ENCODE measurements around the gene NOTUM. TPM values are rescaled to one million over a fixed set of nuclear protein-coding genes. Genes with fewer than 3 reads are reported as not detected.

NOTUM gene
- total RNA-seq, 2 donors from 2014 or later = 0.17 to 6.8 TPM

- Mint-ChIP-seq H3K27me3 (no peaks in the 10 kb centered on the region), H3K4me1 (peaks cover 4% of the 10 kb centered on the region), H3K27ac (no peak overlapping the region), H3K4me3 (no peak overlapping the region), H3K9me3 (no peaks in the 10 kb centered on the region), H3K36me3 (ENCODE audit: low read depth) (peaks cover 23% of the 10 kb centered on the region)
- no peak for ATAC-seq (replicated peaks)
Observed at GRCh38 chr17:81931189-81931556, 29.8 kb downstream of the NOTUM start.

- peaks cover 7% of the 10 kb centered on the region for H3K4me1 Mint-ChIP-seq
- no peak for ATAC-seq (replicated peaks)
- H3K36me3 Mint-ChIP-seq (ENCODE audit: low read depth) = peaks cover 24% of the 10 kb centered on the region
- no peak overlapping the region for H3K4me3 Mint-ChIP-seq
- H3K27ac Mint-ChIP-seq = no peak overlapping the region
- H3K27me3 Mint-ChIP-seq = no peaks in the 10 kb centered on the region
- H3K9me3 Mint-ChIP-seq = no peaks in the 10 kb centered on the region
Observed at GRCh38 chr17:81930142-81931125, 30.6 kb downstream of the NOTUM start.

- Mint-ChIP-seq H3K4me3 (peak overlapping the region; percentile 53), H3K36me3 (ENCODE audit: low read depth) (peaks cover 24% of the 10 kb centered on the region), H3K9me3 (no peaks in the 10 kb centered on the region), H3K27ac (no peak overlapping the region), H3K4me1 (peaks cover 7% of the 10 kb centered on the region), H3K27me3 (no peaks in the 10 kb centered on the region)
- ATAC-seq (replicated peaks) = no peak
Observed at GRCh38 chr17:81929253-81930141, 31.5 kb downstream of the NOTUM start.

GRCh38 chr17:81928544-81929252, 32.3 kb downstream of the NOTUM start:
- H3K27me3 Mint-ChIP-seq = no peaks in the 10 kb centered on the region
- no peak for ATAC-seq (replicated peaks)
- peak overlapping the region; percentile 53 for H3K4me3 Mint-ChIP-seq
- peaks cover 18% of the 10 kb centered on the region for H3K36me3 Mint-ChIP-seq (ENCODE audit: low read depth)
- H3K4me1 Mint-ChIP-seq = peaks cover 7% of the 10 kb centered on the region
- no peak overlapping the region for H3K27ac Mint-ChIP-seq
- no peaks in the 10 kb centered on the region for H3K9me3 Mint-ChIP-seq

GRCh38 chr17:81927653-81928543, 33.1 kb downstream of the NOTUM start, which contains the start of gene MAFG:
TSS of gene MAFG (minus strand) at chr17:81927735. CDS start at chr17:81923185, 4,550 bp downstream.
- Mint-ChIP-seq H3K36me3 (ENCODE audit: low read depth) (peaks cover 12% of the 10 kb centered on the region), H3K27me3 (no peaks in the 10 kb centered on the region), H3K4me1 (peaks cover 7% of the 10 kb centered on the region), H3K9me3 (no peaks in the 10 kb centered on the region), H3K4me3 (peak within 1 kb of the TSS; percentile 92), H3K27ac (peak within 1 kb of the TSS; percentile 94)
- peak; percentile 70 for ATAC-seq (replicated peaks)

GRCh38 chr17:81927152-81927652, 33.8 kb downstream of the NOTUM start:
- Mint-ChIP-seq H3K27me3 (no peaks in the 10 kb centered on the region), H3K36me3 (ENCODE audit: low read depth) (peaks cover 12% of the 10 kb centered on the region), H3K9me3 (no peaks in the 10 kb centered on the region), H3K27ac (no peak overlapping the region), H3K4me3 (peak overlapping the region; percentile 92), H3K4me1 (peaks cover 7% of the 10 kb centered on the region)
- peak; percentile 5 for ATAC-seq (replicated peaks)

GRCh38 chr17:81926451-81927151, 34.4 kb downstream of the NOTUM start:
- H3K27ac Mint-ChIP-seq = peak overlapping the region; percentile 94
- H3K4me1 Mint-ChIP-seq = peaks cover 7% of the 10 kb centered on the region
- ATAC-seq (replicated peaks) = peak; percentile 43
- H3K36me3 Mint-ChIP-seq (ENCODE audit: low read depth) = peaks cover 18% of the 10 kb centered on the region
- H3K27me3 Mint-ChIP-seq = no peaks in the 10 kb centered on the region
- H3K4me3 Mint-ChIP-seq = peak overlapping the region; percentile 92
- H3K9me3 Mint-ChIP-seq = no peaks in the 10 kb centered on the region

GRCh38 chr17:81925860-81926450, 35.0 kb downstream of the NOTUM start:
- Mint-ChIP-seq H3K27me3 (no peaks in the 10 kb centered on the region), H3K9me3 (no peaks in the 10 kb centered on the region), H3K36me3 (ENCODE audit: low read depth) (peaks cover 24% of the 10 kb centered on the region), H3K27ac (peak overlapping the region; percentile 94), H3K4me3 (peak overlapping the region; percentile 92), H3K4me1 (peaks cover 7% of the 10 kb centered on the region)
- ATAC-seq (replicated peaks) = no peak

- ATAC-seq (replicated peaks) = no peak
- Mint-ChIP-seq H3K9me3 (no peaks in the 10 kb centered on the region), H3K36me3 (ENCODE audit: low read depth) (peaks cover 33% of the 10 kb centered on the region), H3K27me3 (no peaks in the 10 kb centered on the region), H3K4me3 (peak overlapping the region; percentile 92), H3K27ac (peak overlapping the region; percentile 77), H3K4me1 (peaks cover 7% of the 10 kb centered on the region)
Observed at GRCh38 chr17:81924557-81925532, 36.1 kb downstream of the NOTUM start.

- Mint-ChIP-seq H3K4me1 (peaks cover 7% of the 10 kb centered on the region), H3K4me3 (peak overlapping the region; percentile 92), H3K36me3 (ENCODE audit: low read depth) (peaks cover 45% of the 10 kb centered on the region), H3K27me3 (no peaks in the 10 kb centered on the region), H3K27ac (peak overlapping the region; percentile 77), H3K9me3 (no peaks in the 10 kb centered on the region)
- no peak for ATAC-seq (replicated peaks)
Observed at GRCh38 chr17:81923302-81924260, 37.4 kb downstream of the NOTUM start.

Measured in activated T-helper 17 cell treated with anti-CD3 and anti-CD28 coated beads, Interleukin-2, amount 50 U/mL, for 72 hours (primary cell).